Right lobe of liver (tissue), 6 donors: Measurements from ENCODE around the gene ABHD1. TPM values are rescaled to one million over a fixed set of nuclear protein-coding genes. Genes with fewer than 3 reads are reported as not detected.

Source experiments
- ATAC-seq, 4 donors: fragments of 200-7000 bp; cut with Tn5 transposase; one replicate each; pipeline ENCODE4 v1.9.1; 2020; ENCODE audit warnings: mild to moderate bottlenecking in 4 of 4, moderate library complexity in 4 of 4
- DNase-seq, 3 donors: peaks; one replicate each; pipeline ENCODE4 v3.0.0-alpha.2; 2020
- H3K27ac ChIP-seq, 3 donors: fragments of 200-600 bp; one replicate each; pipeline ENCODE4 v1.8.0; 2022
- H3K27me3 ChIP-seq, 2 donors: fragments of 200-600 bp; one replicate each; pipeline ENCODE4 v1.8.0; 2022
- H3K36me3 ChIP-seq, 4 donors: fragments of 200-600 bp; sonication (generic) in 1 of 4; one replicate each; pipeline versions ENCODE4 v1.5.1 to v1.8.0; 2017 to 2022; ENCODE audit warnings: control low read depth in 1 of 4
- H3K4me1 ChIP-seq, 4 donors: fragments of 200-600 bp; sonication (generic) in 1 of 4; one replicate each; pipeline versions ENCODE4 v1.5.1 to v1.8.0; 2017 to 2022; ENCODE audit warnings: control low read depth in 1 of 4
- H3K4me3 ChIP-seq, 3 donors: fragments of 200-600 bp; one replicate each; pipeline ENCODE4 v1.8.0; 2022
- H3K9me3 ChIP-seq, 4 donors: fragments of 200-600 bp; sonication (generic) in 1 of 4; one replicate each; pipeline versions ENCODE4 v1.5.1 to v1.8.0; 2017 to 2022; ENCODE audit warnings: control low read depth in 1 of 4
- POLR2A ChIP-seq: fragments of 450-650 bp; IDR thresholded peaks from one replicate; pipeline ENCODE4 v1.6.1; 2017; ENCODE audit warnings: antibody characterized with exemption, mild to moderate bottlenecking
- WGBS: methylation state at CpG from one replicate; pipeline ENCODE4 v1.1.6; 2018; ENCODE audit warnings: low coverage, low lambda C conversion rate; ENCODE audit not compliant: insufficient coverage; ENCODE audit errors: missing lambda C conversion rate; 5-methylcytosine and 5-hydroxymethylcytosine counted together
- intact Hi-C, 2 donors: fragments of 100-400 bp; cut with DNase I; formaldehyde crosslinking; loops; one replicate each; pipeline versions ENCODE4 v1.11.2 to v1.14.1; 2022
- total RNA-seq, 6 experiments: library from RNA; depleted of rRNA in 2 of 6; stranded (reverse); fragments of >200 nt in 2 of 6; fragmentation: NEBNext Ultra II Directional in 3 of 6; extraction: Animal tissue kit (Norgen Biotek cat#: 25700) in 3 of 6; gene quantifications; one replicate each; pipeline versions ENCODE4 v1.1.0 to v1.2.4, GENCODE V29; 2016 to 2023
- TF ChIP-seq, protein P1 (sequence below), 4 donors: fragments of 200-600 bp in 3 of 4; fragments of 450-650 bp in 1 of 4; IDR thresholded peaks; one replicate each; pipeline versions ENCODE4 v1.5.1 to v1.8.0; 2016 to 2022; ENCODE audit warnings: antibody characterized with exemption in 4 of 4, mild to moderate bottlenecking in 2 of 4
- donor health status: DM: no; HTN: yes; CAD: no.
- donor health status: DM: no; HTN: no; CAD: no.
- donor health status: DM: no; HTN: no; CAD: no.
- donor health status: DM: no; HTN: yes; CAD: no.
- donor health status: DM: no; HTN: yes; CAD: no.

Gene ABHD1
- total RNA-seq, 6 experiments from 2014 or later = 0.74 to 3.2 (median 1.1) TPM

DNA sequence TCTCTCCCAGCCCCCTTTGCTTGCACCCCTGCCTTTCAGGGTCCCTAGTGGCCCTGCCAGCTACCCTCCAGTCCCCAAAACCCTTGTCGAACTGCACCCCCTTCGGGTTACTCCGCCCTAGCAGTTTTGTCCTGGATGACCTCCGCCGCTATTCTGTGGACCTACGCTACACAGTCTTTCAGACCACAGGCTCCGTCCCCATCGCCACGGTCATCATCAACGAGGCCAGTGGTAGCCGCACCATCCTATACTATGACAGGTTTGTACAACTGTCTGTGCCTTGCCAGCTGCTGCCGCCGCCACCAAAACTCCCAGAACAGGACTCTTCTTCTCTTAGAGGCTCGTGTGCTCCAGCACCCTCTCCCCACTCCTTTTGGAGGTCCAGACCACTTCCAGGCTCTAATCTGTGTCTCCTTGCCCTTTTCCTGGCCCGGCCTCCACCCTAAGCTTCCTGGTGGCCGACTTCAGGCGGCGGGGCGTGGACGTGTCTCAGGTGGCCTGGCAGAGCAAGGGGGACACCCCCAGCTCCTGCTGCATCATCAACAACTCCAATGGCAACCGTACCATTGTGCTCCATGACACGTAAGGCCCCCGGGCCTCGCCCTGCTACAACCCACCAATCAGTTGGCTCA is 29.1 kb upstream of the ABHD1 start:
- Histone ChIP-seq H3K9me3 (no peaks in the 10 kb centered on the region), H3K27me3 (no peaks in the 10 kb centered on the region), H3K36me3 (peaks cover 0 to 24% (median 12%) of the 10 kb centered on the region in 4 donors), H3K4me1 (peaks cover 0 to 70% (median 23%) of the 10 kb centered on the region in 4 donors), H3K4me3 (peak overlapping the region in 2 of 3 donors; percentile 41 to 45), H3K27ac (peak overlapping the region; percentile 52 to 90 (median 78))
- ATAC-seq (peak in 1 of 4 donors; percentile 2), DNase-seq (no peak)
- WGBS = 65% methylated on average over 12 of the region's 24 CpGs
- TF ChIP-seq, protein P1, sequence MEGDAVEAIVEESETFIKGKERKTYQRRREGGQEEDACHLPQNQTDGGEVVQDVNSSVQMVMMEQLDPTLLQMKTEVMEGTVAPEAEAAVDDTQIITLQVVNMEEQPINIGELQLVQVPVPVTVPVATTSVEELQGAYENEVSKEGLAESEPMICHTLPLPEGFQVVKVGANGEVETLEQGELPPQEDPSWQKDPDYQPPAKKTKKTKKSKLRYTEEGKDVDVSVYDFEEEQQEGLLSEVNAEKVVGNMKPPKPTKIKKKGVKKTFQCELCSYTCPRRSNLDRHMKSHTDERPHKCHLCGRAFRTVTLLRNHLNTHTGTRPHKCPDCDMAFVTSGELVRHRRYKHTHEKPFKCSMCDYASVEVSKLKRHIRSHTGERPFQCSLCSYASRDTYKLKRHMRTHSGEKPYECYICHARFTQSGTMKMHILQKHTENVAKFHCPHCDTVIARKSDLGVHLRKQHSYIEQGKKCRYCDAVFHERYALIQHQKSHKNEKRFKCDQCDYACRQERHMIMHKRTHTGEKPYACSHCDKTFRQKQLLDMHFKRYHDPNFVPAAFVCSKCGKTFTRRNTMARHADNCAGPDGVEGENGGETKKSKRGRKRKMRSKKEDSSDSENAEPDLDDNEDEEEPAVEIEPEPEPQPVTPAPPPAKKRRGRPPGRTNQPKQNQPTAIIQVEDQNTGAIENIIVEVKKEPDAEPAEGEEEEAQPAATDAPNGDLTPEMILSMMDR (IDR thresholded peaks at IDR 0.05) = no peak
- no peak for TF ChIP-seq POLR2A
- intact Hi-C loops = loop anchor here (10.0 kb wide), 3 partner anchors 100 to 200 kb away; partner anchors contain the start of gene DNAJC5G (in 1 of the 2)

DNA sequence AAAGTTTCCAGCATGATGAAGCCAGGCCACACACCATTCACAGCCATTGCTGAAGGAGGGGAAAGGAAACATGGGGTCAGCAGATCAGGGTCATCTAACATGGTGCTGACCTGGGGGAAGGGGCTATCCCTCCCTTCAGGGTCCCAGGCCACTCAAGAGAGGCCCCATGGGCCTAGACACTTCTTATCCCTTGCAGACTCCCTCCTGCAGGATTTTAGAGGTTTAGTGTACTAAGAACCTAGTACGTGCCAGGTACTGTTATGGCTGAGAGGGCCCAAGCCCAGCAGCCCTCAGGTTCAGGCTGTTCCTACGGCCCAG is 28.2 kb upstream of the ABHD1 start:
- peaks cover 0 to 32% (median 14%) of the 10 kb centered on the region in 4 donors for H3K36me3 ChIP-seq
- no peaks in the 10 kb centered on the region for H3K9me3 ChIP-seq
- DNase-seq (no peak), ATAC-seq (no peak)
- 40% methylated on average over 2 of the region's 2 CpGs for WGBS
- intact Hi-C loops = loop anchor here (10.0 kb wide), 3 partner anchors 99 to 199 kb away; partner anchors contain the start of gene DNAJC5G (in 1 of the 2)
- no peak overlapping the region for H3K4me3 ChIP-seq
- H3K27ac ChIP-seq = peak overlapping the region; percentile 7 to 90 (median 78)
- TF ChIP-seq, protein P1 (IDR thresholded peaks at IDR 0.05) = no peak
- no peak for TF ChIP-seq POLR2A
- H3K27me3 ChIP-seq = no peaks in the 10 kb centered on the region
- H3K4me1 ChIP-seq = peaks cover 0 to 65% (median 20%) of the 10 kb centered on the region in 4 donors

DNA sequence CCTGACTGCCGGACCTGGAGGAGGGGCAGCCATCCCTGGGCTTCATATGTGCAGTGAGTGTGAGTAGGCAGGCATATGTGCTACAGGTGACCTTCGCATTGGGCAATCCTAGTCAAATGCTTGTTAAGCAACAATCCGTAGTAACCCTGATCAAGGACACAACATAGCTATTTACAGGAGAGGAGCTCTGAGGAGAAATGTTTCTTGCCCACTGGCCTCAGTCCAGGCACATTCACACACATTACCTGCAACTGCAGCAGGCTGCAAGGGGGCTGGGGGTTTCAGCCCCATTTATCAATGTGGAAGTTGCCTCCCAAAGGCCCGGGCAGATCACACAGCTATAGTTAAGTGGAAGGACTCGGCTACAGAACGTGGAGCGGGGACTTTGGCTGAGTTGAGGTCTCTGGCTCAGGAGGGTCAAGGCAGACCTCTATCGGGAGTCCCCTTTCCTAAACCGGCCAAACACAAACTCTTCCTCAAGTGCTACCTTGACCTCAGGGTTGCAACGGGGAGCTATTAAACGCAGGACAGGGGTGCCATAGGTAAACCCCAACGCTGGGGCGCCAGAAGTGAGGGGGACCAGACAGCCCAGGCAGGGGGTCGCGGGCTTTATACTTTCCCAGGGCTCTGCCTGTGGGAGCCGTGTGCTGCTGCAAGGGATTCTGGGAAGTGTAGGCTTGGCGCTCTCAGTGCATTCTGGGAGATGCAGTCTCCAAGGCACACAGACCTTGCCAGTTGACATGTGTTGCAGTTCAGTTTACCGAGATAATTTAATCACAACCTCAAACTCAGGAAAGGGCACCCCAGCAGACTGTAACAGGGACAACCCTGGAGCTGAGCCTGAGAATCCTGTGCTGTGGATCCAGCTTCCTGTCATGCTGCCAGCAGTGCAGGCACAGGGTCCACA is 27.6 kb upstream of the ABHD1 start:
- Histone ChIP-seq H3K27me3 (no peaks in the 10 kb centered on the region), H3K9me3 (no peaks in the 10 kb centered on the region), H3K4me1 (peaks cover 0 to 58% (median 20%) of the 10 kb centered on the region in 4 donors), H3K36me3 (peaks cover 0 to 38% (median 15%) of the 10 kb centered on the region in 4 donors), H3K4me3 (peak overlapping the region; percentile 12 to 47 (median 29)), H3K27ac (peak overlapping the region; percentile 7 to 90 (median 78))
- intact Hi-C loops = loop anchor here (10.0 kb wide), 3 partner anchors 99 to 199 kb away; partner anchors contain the start of gene DNAJC5G (in 1 of the 2)
- 13% methylated on average over 11 of the region's 18 CpGs for WGBS
- DNase-seq = peak; percentile 67 to 90 (median 82)
- ATAC-seq = peak; percentile 47 to 66 (median 61)
- TF ChIP-seq POLR2A = peak; percentile 46
- TF ChIP-seq, protein P1 (IDR thresholded peaks at IDR 0.05) = no peak

- TF ChIP-seq, protein P1 (IDR thresholded peaks at IDR 0.05) = no peak
- TF ChIP-seq POLR2A = no peak
- peaks cover 0 to 50% (median 20%) of the 10 kb centered on the region in 4 donors for H3K4me1 ChIP-seq
- H3K4me3 ChIP-seq = no peak overlapping the region
- H3K9me3 ChIP-seq = no peaks in the 10 kb centered on the region
- H3K27me3 ChIP-seq = no peaks in the 10 kb centered on the region
- H3K27ac ChIP-seq = peak overlapping the region in 1 of 3 donors; percentile 90
- WGBS = 20% methylated on average over 3 of the region's 3 CpGs
- DNase-seq (no peak), ATAC-seq (no peak)
- intact Hi-C loops = loop anchor here (10.0 kb wide), 3 partner anchors 98 to 198 kb away; partner anchors contain the start of gene DNAJC5G (in 1 of the 2)
- peaks cover 0 to 38% (median 15%) of the 10 kb centered on the region in 4 donors for H3K36me3 ChIP-seq
These were observed 26.8 kb upstream of the ABHD1 start for GRCh38 chr2:27096748-27097297.
